ENCODE results near the gene BNIP5. TPM values are rescaled to one million over a fixed set of nuclear protein-coding genes. Genes with fewer than 3 reads are reported as not detected.

The BNIP5 gene
- total and polyA plus RNA-seq, 8 donors = 2.4 to 14.8 (median 4.6) TPM

- whole genome bisulfite sequencing, 5 donors = 76 to 87% (median 84%) methylated on average over 6 of the region's 6 CpGs
- Histone ChIP-seq H3K36me3 (no peaks in the 10 kb centered on the region), H3K9me3 (no peaks in the 10 kb centered on the region), H3K4me1 (peaks cover 7 to 23% (median 16%) of the 10 kb centered on the region in 4 donors), H3K27ac (no peak overlapping the region), H3K27me3 (no peaks in the 10 kb centered on the region), H3K4me3 (no peak overlapping the region)
- no peak for TF ChIP-seq POLR2A (IDR thresholded peaks at IDR 0.05)
- no peak for TF ChIP-seq CTCF (IDR thresholded peaks at IDR 0.05)
- no peak for TF ChIP-seq POLR2AphosphoS5 (IDR thresholded peaks at IDR 0.05)
- TF ChIP-seq EP300 (IDR thresholded peaks at IDR 0.05) = no peak
- peak in 1 of 2 donors; percentile 68 for DNase-seq
- intact Hi-C loops (cut with DNase I; ENCODE audit: low total_unique reads) = no loop called here
These were observed 12.6 kb upstream of the BNIP5 start for GRCh38 chr6:36349240-36349639.

- TF ChIP-seq POLR2AphosphoS5 (IDR thresholded peaks at IDR 0.05) = no peak
- TF ChIP-seq POLR2A (IDR thresholded peaks at IDR 0.05) = no peak
- no peak for TF ChIP-seq CTCF (IDR thresholded peaks at IDR 0.05)
- no peak for TF ChIP-seq EP300 (IDR thresholded peaks at IDR 0.05)
- peaks cover 7 to 23% (median 16%) of the 10 kb centered on the region in 4 donors for H3K4me1 ChIP-seq
- no peak overlapping the region for H3K4me3 ChIP-seq
- H3K9me3 ChIP-seq = no peaks in the 10 kb centered on the region
- WGBS, 5 donors = 68 to 80% (median 78%) methylated on average over 4 of the region's 4 CpGs
- peak overlapping the region in 2 of 5 donors; percentile 6 to 24 for H3K27ac ChIP-seq
- H3K27me3 ChIP-seq = no peaks in the 10 kb centered on the region
- no peaks in the 10 kb centered on the region for H3K36me3 ChIP-seq
- DNase-seq = peak in 1 of 2 donors; percentile 56
- intact Hi-C loops (cut with DNase I; ENCODE audit: low total_unique reads) = no loop called here
These were observed 10.9 kb upstream of the BNIP5 start for GRCh38 chr6:36347621-36348020.

GRCh38 chr6:36346486-36347273 is 10.0 kb upstream of the BNIP5 start:
- 90 to 95% (median 93%) methylated on average over 20 of the region's 20 CpGs for whole genome bisulfite sequencing, 5 donors
- DNase-seq = no peak
- Histone ChIP-seq H3K4me1 (peaks cover 7 to 18% (median 15%) of the 10 kb centered on the region in 4 donors), H3K9me3 (no peaks in the 10 kb centered on the region), H3K27ac (no peak overlapping the region), H3K36me3 (no peaks in the 10 kb centered on the region), H3K4me3 (no peak overlapping the region), H3K27me3 (no peaks in the 10 kb centered on the region)
- no peak for TF ChIP-seq EP300 (IDR thresholded peaks at IDR 0.05)
- TF ChIP-seq POLR2A (IDR thresholded peaks at IDR 0.05) = no peak
- no peak for TF ChIP-seq POLR2AphosphoS5 (IDR thresholded peaks at IDR 0.05)
- no peak for TF ChIP-seq CTCF (IDR thresholded peaks at IDR 0.05)
- intact Hi-C loops (cut with DNase I; ENCODE audit: low total_unique reads) = no loop called here

DNA sequence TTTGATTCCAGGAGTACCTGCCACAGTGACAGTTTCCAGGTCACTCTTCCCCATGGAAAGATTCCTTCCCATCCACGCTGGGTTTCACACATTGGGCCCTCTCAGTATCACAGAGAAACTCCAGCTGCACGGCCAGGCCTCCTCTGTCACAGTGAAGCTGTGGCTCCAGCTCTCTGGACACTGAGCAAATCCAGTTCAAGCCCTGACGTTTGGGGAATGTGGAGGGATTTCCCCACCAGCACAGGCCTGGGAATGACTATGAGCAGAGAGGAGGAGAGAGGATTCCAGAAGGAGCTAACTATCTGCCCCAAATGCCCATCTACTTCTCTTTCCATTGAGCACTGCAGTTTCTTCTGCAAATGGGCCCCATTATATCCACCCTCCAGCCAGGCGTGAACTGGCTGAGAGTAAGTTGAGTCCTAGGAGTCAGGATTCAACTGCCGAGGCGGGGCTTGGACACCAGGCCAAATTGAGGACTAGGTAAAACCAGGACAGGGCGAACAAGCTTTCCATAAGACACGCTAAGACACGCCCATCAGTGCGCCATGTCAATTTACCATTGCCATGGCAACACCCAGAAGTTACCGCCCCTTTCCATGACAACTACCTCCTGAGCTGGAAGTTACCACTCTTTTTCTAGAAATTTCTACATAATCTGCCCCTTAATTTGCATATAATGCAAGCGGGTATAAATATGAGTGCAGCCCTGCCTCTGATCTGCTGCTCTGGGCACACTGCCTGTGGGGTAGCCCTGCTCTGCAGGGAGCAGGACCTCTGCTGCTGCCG is 9.2 kb upstream of the BNIP5 start:
- intact Hi-C loops (cut with DNase I; ENCODE audit: low total_unique reads) = no loop called here
- no peak overlapping the region for H3K4me3 ChIP-seq
- peaks cover under 1 to 20% (median 13%) of the 10 kb centered on the region in 4 donors for H3K4me1 ChIP-seq
- H3K27ac ChIP-seq = no peak overlapping the region
- 82 to 92% (median 88%) methylated on average over 12 to 13 of the region's 13 CpGs for WGBS, 5 donors
- no peaks in the 10 kb centered on the region for H3K36me3 ChIP-seq
- no peak for TF ChIP-seq CTCF (IDR thresholded peaks at IDR 0.05)
- TF ChIP-seq POLR2A (IDR thresholded peaks at IDR 0.05) = no peak
- no peak for TF ChIP-seq EP300 (IDR thresholded peaks at IDR 0.05)
- no peak for TF ChIP-seq POLR2AphosphoS5 (IDR thresholded peaks at IDR 0.05)
- H3K9me3 ChIP-seq = no peaks in the 10 kb centered on the region
- H3K27me3 ChIP-seq = peaks cover 0 to under 1% (median 0%) of the 10 kb centered on the region in 3 donors
- no peak for DNase-seq

All from stomach (tissue), 9 donors.